GM12891 (cell line): ENCODE measurements around the gene TCAF2.
"Not testable (repeated sequence)": the region's sequence is repeated elsewhere in the genome, so short reads cannot be mapped to it uniquely, and the experiment has no call there.

Experiments
- DNase-seq: peaks from one replicate; pipeline ENCODE4 v3.0.0; 2011; ENCODE audit warnings: low spot score; ENCODE audit not compliant: insufficient read length
- FAIRE-seq: peaks from 2 replicates; lab custom pipeline; 2011; peaks lifted over from hg19 to GRCh38; lab: Jason Lieb, UNC

Gene TCAF2

DNA sequence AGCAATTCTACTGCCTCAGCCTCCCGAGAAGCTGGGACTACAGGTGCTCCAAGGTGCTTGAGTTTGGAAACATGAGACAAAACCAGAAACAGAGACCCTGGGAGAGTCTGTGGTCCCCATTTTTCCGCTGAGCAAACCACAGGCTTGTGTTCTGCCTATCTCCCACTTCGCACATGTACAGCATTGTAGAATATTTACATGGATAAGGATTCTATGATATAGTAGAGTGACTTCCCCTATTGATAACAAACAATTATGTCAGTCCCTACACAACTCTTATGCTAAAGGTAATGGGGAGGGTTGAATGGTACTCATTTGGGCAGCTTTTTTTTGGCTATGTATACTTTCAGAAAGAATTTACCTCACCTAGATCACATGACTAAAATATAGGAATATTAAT lies 29.1 kb downstream of the TCAF2 start:
- not testable (repeated sequence) for DNase-seq, FAIRE-seq

DNA sequence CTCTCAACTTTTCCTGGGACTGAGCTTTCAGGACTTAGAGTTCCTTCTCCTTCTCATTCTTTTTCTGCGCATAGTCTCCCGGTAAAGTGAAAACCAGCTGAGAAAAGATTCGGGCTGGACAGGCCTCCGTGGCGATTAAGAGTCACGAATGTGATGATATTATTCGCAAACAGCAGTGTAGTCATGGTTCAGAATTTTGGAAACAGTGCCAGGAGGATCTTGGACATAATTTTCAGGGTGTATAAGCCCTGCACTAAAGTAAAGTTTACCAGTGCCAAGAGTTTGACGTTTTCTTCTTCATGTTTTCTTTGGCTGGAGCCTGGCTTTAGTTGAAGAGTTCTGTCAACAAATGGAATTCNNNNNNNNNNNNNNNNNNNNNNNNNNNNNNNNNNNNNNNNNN lies 29.7 kb downstream of the TCAF2 start:
- not testable (repeated sequence) for FAIRE-seq, DNase-seq
